Stimulated activated CD8-positive, alpha-beta memory T cell treated with anti-CD3 and anti-CD28 coated beads, Interleukin-4, amount 100 ng/mL, for 48 hours (primary cell): ENCODE results near the gene CASTOR2.
"Not testable (repeated sequence)": the region's sequence is repeated elsewhere in the genome, so short reads cannot be mapped to it uniquely, and the experiment has no call there.

Experiments used
- DNase-seq: peaks from one replicate; pipeline ENCODE4 v3.0.0-alpha.2; 2020

Gene CASTOR2

DNA sequence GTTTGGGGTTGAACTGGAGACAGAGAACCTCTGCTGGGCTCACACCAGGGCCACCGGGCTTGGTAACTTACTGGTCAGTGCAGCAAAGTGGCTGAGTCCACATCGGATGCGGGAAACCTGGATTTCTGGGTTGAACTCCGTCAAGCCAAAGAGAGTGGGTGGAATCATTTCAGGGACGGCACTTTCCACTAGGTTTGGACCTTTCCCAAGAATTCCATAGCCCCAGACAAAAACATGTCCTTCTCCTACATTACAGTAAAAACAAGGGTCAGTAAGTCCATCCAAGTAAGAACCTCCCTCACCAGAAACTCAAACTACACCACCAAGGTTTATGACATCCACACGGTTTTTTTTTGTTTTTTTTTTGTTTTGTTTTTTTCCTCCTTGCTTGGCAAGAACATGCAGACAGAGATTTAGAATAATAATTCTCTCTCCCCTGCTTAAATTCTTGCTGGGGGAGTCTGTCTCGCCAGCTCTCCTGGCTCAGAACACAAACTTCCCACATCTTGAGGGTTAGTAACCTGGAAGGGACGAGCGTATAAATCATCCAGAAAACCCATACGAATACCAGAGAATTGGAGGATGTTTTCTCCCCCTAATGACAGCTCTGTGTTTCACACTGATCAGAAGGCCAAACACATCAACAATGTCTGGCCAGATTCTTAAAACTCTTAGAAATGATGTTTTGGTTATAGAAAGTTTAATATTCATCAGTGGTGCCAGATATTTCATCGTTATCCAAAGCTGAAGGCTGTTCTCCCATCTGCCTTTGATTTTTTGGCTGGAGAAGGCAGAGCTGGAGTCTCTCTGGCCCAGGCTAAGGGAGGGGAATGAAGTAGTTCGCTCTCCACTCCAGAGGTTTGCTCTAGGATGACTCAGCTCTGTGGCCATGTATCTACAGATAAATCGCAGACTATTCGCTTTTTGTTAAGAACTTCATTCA, 91.6 kb downstream of the CASTOR2 start:
- no peak for DNase-seq

DNA sequence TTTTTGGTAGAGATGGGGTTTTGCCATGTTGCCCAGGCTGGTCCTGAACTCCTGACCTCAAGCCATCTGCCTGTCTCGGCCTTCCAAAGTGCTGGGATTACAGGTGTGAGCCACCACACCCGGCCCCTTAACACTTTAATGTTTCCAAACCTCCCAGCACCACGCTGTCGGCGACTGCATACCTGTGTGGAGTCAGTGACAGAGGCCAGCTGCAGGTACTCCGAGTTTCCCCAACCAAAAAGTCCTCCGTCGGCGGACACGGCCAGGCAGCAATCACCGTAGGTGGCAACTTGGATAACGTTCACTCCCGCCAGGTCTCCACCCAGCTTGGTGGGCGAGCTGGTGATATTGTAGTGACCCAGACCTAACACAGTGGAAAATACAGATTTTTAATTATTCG, 93.9 kb downstream of the CASTOR2 start:
- no peak for DNase-seq

DNA sequence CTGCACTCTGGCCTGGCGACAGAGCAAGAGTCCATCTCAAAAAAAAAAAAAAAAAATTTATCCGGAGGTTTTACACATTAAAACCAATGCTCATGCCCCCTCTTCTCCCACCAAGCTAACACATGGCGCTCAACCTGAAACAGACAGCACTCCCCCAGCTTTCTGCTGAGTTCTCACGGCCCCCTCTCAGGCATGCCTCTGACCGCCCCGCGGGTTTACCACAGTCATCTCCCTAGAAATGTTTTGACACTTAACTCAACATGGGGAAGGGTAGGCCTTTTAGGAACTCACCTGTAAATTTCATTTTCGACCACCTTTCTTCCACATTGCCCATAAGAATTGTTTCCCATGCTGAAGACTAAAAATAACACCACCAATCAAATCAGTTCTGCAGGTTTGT, 99.8 kb downstream of the CASTOR2 start:
- DNase-seq = no peak

DNA sequence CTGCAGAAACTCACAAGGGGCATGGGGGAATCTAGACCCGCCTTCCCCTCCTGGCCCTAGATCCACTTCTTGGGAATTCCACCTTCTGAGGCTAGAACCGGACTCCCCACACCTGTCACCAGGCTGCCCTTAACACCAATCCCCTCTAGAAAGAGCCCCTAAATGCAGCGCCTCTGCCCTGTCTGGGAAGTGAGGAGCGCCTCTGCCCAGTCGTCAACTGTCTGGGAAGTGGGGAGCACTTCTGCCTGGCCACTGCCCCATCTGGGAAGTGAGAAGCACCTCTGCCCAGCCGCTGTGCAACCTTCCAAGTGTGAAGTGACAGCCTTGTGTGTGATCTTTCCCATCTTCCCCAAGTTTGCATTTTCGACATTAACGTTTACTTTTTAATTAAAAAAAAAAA, 100.3 kb downstream of the CASTOR2 start:
- DNase-seq = no peak

DNA sequence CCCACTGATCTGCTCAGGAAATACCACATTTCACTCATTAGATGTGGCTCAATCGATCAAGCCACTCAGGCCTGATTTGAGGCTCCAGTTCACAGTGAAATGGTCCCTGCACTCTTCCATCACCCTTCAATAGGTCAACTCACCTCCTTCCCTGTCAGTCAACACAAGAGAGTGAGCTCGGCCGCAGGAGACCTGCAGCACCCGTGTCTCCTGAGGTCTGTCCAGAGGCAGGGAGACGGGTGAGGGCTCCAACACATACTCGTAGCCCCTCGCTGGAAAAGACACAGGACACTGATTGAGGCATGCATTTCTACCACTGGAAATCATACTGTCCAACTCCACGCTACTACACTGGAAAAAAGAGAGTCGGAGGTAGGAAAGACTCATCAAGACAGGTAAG, 102.0 kb downstream of the CASTOR2 start:
- DNase-seq = no peak

DNA sequence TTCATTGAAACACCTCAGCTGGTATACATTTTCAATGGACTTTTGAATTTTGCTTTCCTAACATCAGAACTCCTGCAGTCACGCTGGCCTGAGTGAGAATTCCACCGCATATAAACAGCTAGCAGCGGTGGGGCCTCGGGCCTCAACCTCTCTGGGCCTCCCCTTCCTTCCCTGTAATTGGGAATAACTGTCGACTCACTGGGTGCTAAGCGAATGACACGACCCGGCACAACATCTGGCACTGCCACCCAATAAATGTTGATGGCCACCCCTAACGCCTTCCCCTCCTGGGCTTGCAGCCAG, 108.4 kb downstream of the CASTOR2 start:
- no peak for DNase-seq

DNA sequence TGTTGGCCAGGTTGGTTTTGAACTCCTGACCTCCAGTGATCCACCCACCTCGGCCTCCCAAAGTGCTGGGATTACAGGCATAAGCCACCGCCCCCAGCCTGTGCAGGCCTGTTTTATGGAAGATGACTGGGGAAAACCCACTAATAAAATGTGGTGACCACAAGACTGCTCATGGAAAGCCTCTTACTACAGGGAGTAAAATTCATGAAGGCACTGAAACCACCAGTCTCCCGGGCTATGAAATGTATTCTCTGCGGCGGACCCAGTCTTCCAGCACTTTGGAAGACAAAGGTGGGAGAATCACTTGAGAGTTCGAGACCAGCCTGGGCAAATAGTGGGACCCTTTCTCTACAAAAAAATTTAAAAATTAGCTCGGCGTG, 109.7 kb downstream of the CASTOR2 start:
- DNase-seq = not testable (repeated sequence)
